ENCODE results near the gene TNIK.
A peak's percentile ranks its signal among the peaks of the same experiment; 100 is the strongest.

Gene TNIK

DNA sequence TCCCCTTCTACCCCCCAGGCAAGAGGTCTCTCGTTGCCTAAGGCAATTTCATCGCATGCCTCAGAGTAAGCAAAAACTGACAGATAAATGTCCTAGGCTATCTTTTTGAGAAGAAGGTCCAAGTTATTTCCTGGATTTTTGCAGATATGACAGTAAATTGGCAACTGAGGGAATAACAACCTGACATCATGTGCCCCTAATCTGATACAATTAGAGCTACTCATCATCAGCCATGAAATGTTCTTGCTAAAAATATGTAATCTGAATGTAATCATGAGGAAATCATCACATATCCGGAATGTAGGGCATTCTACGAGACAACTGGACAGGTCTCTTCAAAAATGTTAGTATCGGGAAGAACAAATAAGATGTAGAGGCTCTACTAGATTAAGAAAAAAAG lies 44.1 kb downstream of the TNIK start:
- DNase-seq: no peak

DNA sequence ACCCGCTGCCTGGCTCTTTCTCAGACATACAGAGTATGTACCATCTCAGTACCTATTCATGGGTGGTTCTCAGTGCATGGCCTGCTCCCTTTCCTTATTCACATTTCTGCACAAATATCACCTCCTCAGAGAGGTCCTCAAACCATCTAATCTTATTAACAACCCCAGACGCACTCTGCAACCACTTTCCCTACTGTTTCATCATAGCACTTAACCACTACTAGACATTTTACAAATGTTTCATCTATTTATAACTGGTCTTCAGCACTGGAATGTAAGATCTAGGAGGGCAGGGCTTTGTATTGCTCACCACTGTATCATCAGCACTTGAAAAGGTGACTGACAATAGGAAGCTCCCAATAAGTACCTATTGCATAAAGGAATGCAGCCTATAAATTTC lies 45.1 kb downstream of the TNIK start:
- no peak for DNase-seq

DNA sequence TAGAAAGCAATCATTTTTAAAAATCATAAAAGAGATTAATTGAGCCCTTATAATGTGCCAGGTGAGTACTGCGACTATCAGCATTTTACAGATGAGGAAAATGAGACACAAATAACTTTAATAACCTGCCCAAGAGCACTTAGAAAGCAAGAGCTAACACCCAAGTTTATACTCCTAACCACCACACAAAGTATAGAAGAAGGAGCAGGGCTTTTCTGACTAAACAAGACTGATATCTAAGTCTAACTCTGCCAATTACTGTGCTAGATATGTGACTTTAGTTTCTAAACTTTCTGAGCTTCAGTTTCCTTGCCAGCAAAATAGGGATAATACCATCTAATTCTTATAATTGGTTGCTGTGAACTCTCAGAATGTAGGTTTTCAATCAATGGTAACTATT lies 47.7 kb downstream of the TNIK start:
- no peak for DNase-seq

DNA sequence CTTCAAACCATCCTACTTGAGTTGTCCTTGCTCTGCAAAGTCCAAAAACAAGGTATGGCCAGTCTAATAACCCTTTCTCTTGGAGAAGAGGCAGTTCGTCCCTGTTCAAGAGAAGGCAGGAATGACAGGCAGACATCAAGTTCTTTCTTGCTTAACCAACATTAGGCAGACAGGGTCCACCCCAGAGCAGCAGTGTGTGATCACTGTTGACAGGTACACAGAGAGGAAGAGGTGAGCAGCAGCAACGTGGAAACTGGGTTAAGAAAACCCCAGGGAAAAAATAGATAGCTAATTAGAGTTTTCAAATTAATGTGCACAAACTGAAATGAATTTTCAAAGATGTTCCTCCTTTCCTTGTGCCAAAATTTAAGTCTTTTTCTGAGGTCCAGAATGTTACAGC lies 48.2 kb downstream of the TNIK start:
- DNase-seq: no peak

DNA sequence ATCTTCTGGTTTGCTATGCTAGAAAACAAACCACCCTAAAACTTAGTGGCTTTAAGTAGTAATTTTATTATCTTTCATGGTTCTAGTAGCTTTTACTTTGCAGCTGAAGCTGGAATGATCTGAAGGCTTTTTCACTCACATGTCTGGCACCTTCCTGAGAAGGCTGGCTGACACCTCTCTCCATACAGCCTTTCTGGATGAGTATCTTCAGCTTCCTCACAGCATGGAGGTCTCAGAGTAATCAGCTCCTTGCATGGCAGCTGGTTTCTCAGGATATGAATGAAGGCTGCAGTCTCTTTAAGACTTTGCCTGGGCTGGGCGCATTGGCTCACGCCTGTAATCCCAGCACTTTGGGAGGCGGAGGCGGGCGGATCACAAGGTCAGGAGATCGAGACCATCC lies 50.0 kb downstream of the TNIK start:
- DNase-seq: no peak

DNA sequence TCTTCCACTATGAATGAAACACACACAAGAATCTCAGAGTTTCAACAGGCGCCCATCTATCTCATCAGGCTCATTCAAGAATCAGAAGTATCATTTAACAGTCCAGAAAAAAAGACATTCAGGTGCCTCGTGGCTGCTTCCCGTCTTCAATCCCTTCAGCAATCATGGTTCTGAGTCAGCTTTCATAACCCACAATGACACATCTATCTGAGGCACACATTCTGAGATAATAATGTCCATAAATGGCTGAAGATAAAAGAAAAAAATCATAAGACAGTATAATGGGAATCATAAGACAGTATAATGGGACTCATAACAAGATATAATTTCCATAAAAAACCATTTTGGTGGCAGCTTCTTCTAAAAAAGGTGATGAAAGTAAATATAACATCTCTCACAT lies 52.4 kb downstream of the TNIK start:
- no peak for DNase-seq

DNA sequence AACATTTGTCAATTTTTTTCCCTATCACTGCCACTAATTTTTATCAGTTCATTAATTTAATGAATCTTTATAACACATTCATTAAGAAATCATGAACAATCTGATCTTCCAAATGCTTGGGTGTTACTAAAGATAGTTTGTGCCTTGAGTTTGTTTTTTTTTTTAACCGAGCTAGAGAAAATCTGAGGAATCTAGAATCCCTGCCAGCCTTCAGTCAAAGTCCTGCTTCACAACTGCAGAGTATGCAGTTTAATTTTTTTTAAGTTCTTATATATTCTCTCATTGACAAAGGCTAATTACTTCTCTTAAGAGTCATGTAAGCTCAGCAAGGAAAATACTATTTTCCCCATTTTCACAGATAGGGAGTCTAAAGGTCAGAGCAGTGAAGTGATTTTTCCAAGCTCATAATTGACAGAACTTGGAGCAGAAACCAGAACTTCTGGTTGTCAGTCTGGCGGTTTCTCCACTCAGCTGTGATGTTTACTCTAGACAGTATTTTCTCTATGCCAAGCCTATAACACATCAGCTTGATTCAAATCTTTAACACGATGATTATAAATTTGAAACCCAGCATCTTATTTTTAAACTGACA lies 55.7 kb downstream of the TNIK start:
- DNase-seq: no peak

DNA sequence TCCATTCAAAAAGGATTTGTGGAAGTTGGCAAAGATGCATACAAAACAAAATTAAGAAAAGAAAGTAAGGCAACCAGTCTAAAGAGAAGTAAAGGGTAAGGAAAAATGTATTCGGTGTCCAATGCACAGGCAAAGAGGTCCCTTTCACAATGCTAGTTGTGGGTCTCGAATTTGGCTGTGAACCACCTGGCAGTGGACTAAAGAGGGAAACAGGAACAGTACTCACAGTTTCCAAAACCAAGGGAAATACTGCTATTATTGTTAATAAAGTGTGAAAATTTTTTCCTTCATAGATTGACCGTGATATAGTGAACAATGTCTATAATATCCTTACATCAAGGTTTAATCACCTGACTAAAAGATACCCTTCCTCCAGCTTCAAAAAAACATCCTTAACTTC lies 57.9 kb downstream of the TNIK start:
- no peak for DNase-seq

DNA sequence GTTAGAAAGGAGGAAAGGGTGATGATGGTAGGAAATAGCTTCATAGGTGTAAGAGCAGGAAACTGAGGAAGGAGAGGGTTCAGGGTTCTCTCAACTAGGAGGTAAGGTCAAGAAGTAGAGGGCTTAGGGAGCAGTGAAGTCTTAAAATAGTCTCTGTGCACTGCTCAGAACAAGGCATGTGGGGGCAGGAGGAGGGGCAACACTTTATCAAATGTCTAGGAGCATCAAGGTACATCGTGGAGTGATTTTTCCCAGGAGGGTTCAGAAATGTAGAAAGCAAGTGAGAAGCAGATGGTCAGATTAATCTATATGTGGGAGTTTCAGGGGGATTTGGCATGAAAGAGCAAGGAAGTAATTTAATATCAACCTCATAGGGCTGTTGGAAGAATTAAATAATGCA lies 58.8 kb downstream of the TNIK start:
- no peak for DNase-seq

DNA sequence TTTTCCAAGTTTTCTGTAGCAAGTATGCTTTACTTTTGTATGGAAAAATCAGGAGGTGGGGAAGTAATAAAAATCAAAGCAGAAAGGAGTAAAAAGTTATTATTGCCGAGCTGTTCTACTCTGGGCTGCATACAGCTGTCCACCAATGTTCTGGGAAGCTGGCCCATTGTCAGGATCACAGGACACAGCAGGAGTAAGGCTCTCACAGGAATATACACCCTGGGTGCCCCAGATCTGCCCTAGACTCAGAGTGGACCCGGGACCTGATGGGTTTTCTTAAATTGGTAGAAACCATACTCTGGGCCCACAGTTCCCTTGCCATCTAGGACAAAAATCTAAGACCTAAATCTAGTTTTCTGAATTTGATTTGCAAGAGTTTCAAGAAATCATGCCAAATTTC lies 60.4 kb downstream of the TNIK start:
- no peak for DNase-seq

DNA sequence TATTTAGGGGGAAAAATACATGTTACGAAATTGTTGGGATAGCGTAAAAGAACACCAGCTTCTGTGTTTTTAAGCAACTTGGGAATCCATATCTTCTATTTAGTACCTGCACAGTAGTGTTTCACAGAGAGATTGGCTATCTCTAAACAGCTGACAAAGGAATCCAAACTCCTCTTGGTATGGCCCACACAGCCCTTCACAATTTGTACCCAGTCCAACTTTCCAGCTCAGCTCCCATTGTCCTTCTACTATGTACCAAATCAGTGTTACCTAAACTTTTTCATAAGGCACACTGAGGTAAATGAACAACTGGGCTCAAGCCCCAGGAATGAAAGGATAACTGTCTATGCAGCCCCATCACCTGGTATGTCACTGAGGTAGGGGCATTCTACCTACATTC lies 61.9 kb downstream of the TNIK start:
- no peak for DNase-seq

DNA sequence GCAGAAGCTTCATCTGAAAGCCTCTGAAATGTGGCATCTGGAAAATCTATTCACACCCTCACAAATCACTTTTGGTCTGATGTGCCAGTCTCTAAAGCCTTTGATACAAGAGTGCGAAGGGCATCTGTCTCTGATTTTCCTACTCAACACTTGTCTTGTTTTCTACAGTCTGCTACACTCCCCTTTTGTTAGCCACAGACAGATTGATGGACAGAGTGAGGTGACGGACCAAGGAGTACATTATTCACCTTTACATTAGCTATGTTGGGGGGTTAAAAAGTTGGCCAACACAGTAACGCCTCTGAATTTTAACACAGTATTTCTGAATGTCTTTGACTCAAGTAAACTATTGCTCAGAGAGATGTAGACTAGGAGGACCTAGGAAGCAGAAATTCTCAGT lies 63.1 kb downstream of the TNIK start:
- no peak for DNase-seq

DNA sequence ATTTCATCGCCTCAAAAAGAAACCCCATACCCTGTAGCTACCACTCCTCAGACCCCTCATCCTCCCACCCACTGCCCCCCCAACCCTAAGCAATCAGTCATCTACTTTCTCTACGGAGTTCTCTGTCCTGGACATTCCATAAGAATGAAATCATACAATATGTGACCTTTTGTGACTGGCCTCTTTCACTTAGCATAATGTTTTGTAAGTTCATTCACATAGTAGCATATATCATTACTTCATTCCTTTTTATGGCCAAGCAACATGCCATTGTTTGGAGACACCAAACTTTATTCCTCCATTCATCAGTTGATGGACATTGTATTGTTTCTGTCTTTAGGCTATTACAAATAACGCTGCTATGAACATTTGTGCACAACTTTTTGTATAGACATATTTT lies 64.2 kb downstream of the TNIK start:
- no peak for DNase-seq

DNA sequence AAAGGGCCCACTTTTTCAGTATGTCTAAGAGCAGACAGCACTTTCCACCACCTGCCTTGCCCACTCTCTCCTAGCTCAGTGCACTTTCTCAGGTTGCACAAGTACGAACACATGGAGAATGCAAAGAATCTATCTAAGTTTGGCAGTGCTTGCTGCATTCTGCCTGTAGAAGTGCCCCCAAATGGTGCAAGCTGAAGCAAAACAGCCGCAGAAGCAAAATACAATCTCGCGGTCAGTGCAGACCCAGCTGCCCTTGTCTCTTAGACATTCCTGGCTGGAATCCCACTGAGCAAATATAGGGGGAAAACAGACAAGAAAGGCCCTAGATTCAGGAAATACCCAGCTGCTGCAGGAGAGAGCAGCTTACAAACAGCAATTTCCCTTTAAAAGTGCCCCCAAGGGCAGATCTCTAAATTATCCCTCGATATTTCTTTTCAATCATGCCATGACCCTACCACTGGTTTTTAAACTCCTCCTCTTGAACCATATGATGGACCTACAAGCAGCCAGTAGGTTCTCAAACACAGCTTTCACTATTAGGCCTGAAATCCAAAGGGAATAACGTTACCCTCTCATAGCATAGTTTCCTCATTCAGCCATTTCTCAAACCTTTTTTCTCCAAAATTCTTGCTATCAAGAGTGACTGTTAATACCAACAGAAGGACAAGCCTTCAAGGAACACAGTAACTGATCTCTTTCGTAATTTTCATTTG lies 67.0 kb downstream of the TNIK start:
- DNase-seq: peak in 2 of 3 experiments; percentile 32 to 67

DNA sequence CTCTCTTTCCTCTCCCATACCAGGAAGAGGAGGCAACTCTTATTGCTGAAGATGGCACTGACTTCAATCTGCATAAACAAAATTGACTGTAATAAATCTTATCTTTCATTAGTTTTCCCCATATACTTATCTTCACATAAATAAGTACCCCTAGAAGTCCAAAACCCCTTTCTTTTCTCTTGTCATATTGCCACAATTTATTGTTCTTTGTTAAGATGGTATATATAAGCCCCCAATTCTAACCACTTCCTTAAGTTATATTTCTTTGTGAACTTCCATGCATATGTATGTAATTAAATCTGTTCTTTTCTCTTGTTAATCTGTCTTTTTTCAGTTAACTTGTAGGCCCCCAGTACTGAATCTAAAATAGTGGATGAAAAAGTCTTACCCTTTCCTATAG lies 68.8 kb downstream of the TNIK start:
- no peak for DNase-seq

DNA sequence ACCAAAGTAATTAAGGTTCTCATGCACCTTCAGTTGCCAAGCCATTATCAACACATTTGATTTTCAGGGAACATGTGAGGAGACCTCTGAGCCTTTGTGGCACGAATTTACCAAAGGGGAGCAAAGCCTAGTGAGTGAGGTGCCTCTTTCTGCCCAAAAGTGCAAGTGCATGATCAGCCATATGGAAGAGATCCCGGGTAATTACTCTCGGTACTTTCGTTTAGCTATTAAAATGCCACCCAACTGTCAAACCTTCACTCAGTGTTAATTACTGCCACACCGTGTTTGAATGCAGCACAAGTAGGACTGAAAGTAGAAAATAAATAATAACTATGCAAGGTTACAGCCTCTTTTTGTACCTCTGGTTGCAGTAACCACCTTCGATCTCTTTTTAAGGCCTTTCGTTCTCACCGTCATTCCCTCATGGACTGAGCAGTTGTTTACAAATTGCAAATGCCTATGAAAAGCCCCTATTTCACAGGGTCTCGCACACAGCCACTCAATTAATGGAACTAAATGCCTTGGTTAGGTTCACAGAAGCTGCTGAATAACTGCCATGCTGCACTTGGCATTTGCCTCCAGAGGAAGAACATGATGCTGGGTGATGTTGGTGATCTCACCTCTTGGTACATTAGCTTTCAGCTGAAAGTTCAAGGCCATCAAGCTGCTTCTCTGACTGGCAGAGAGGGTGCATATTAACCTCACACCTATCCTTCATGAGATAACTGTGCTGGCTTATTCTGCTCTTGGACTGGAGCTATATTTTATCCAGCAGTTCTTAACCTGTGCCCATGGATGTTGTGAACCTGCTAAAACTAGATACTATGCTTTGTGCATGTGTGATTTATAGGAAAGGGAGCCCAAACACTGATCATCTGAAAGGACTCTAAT lies 69.9 kb downstream of the TNIK start:
- no peak for DNase-seq

DNA sequence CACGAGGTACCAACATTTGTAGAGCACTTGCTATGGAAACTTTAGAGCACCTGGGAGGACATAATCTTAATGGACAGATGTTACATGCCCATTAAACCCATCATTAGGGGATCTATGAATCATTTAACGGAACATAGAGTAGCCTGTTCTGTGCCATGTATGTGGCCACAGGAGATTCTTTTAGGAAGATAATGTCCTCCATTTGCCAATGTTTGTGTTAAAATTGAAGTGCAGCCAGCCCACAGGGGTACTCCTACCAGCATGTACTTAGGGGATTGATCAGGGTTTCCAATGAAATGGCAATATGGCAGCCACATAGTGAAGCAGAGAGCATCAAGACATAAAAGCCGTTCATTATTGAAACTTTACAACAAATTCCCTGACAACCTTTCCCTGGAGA lies 70.7 kb downstream of the TNIK start:
- DNase-seq: no peak

DNA sequence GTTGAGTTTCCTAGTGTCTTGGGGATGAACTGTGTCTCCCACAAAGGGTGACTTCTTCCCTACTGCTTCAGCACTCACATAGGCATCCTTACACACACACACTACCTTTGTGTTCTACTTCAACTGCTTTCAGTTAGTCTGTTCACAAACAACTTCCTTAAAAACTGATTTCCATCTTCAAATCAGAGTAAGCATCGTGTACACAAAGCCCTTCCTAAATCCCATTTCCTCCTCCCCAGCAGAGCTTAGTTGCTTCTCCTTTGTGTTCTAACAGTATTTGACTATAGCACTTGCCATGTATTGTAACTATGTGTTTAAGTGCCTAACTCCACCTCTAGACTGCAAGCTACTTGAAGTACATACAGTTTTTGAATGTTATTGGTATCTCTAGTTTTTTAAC lies 71.7 kb downstream of the TNIK start:
- no peak for DNase-seq

DNA sequence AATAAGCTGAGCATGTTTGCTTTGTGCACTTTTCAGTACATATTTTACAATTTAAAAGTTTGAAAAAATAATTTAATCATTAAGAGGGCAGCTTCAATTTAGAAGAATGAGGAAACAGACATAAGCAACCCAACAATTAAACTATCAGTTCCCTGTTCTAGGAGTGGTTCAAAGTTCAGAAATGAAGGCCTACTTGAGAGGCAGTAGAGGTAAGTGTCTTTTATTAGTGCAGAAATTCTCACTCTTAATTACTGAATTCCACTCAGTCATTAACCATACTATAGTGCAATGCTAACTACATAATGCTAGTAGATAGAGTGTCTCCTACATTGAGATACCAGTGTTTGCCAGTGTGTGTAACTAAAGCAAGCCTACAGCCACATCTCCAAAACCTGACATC lies 73.1 kb downstream of the TNIK start:
- peak in 1 of 3 experiments; percentile 24 for DNase-seq

DNA sequence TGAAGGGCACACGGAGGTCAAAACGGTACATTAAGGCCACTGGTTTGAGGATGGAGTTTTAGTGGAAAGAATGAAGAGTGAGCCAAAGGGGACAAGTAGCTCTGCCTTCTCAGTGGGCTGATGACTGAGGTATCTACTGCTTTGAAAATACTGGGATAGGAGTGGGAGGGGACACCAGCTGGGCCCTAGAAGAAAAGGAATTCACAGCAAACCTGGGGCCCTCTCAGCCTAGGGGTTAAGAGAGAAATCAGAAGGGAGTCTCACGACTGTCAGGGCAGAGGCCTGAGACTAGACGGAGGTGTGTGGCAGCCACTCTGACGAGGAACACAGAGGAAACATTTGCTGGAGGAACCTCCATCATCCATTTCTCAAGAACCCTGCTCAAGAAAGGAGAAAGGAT lies 75.1 kb downstream of the TNIK start:
- DNase-seq: no peak

DNA sequence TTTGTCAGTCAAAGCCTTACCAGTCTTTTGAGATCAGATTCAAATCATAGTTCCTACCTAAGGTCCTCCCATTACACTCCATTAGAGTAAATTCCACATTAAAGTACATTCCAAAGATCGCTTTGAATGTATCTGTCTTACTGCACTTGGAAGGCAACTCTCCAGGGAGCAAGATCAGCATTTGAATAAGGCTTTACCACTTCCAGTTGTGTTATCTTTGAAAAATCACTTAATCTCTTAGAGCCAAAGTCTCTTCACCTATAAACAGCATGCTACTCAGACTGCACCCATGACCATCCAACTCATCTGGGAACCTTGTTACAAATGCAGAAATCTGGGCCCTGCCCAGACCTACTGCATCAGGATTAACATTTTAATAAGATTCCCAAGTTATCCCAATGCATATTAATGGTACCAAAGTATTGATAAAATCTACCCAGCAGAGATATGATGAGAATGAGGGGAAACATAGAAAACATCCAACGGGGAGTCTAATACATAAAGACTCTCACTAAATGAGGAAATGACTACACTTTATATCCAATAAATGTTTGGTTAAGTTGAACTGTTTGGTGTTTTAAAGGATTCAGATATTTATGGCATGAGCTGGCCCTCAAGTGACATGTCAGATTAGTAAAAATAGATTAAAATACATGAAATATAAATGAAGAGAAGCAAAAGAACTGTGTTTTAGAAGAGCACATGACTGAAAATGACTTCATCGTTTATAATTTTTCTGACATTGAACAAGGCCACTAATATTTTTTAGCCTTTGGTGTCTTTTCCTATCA lies 75.9 kb downstream of the TNIK start:
- DNase-seq: no peak

DNA sequence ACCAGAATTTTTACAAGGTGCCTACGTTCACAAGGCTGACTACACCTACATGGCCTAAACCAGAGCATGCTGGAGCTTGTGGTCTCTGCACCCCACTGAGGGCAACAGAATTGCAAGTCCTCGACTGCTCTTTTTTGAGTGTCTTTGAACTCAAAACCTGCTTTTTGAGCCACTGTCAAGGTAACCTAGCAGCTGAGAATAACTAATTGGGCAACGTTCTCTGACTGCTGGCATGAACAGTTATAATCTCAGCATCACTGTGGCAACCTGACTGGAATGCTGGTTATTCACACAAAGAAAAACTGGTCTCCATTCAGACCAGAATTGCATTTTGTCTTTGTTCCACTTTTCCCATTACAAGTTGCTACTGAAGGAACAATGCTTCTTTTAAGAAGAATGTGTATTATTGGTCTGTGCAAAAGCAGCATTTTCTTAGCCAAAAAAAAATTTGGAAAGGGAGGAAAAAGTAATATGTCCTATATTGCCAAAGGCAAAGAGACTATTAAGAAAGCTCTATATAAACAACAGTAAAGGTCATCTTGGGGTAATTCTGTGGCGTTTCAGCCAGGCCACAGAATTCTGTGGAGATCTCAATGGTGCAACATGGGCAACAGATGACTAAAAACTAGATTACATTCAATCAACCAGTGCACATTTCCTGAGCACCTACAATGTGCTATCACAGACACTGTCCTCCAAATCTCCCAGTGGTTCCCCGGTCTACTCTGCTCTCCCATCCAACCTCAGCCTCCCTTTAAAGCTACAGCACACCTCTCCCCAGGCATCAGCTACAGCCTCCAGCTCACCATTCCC lies 76.8 kb downstream of the TNIK start:
- DNase-seq: no peak
